Transverse colon (tissue), 4 donors: ENCODE data around the gene C10orf53.

ENCODE experiments used
- POLR2A ChIP-seq: fragments of 450-650 bp; IDR thresholded peaks from one replicate; pipeline ENCODE4 v1.6.1; 2016; ENCODE audit warnings: antibody characterized with exemption, mild to moderate bottlenecking, moderate library complexity
- POLR2AphosphoS5 ChIP-seq, 3 donors: sonication (generic); formaldehyde crosslinking; IDR thresholded peaks; one replicate each; pipeline ENCODE4 v1.6.1; 2016; ENCODE audit warnings: antibody characterized with exemption in 3 of 3
- TF ChIP-seq, protein P1 (sequence below), 5 experiments: fragments of 200-600 bp in 3 of 5; fragments of 450-650 bp in 2 of 5; sonication (generic) in 3 of 5; IDR thresholded peaks; 1 replicate in 2 of 5; 2 replicates in 3 of 5; pipeline ENCODE4 v1.5.1; 2016 to 2017; ENCODE audit warnings: antibody characterized with exemption in 5 of 5, inconsistent platforms in 3 of 5, mild to moderate bottlenecking in 2 of 5, moderate library complexity in 1 of 5

DNA sequence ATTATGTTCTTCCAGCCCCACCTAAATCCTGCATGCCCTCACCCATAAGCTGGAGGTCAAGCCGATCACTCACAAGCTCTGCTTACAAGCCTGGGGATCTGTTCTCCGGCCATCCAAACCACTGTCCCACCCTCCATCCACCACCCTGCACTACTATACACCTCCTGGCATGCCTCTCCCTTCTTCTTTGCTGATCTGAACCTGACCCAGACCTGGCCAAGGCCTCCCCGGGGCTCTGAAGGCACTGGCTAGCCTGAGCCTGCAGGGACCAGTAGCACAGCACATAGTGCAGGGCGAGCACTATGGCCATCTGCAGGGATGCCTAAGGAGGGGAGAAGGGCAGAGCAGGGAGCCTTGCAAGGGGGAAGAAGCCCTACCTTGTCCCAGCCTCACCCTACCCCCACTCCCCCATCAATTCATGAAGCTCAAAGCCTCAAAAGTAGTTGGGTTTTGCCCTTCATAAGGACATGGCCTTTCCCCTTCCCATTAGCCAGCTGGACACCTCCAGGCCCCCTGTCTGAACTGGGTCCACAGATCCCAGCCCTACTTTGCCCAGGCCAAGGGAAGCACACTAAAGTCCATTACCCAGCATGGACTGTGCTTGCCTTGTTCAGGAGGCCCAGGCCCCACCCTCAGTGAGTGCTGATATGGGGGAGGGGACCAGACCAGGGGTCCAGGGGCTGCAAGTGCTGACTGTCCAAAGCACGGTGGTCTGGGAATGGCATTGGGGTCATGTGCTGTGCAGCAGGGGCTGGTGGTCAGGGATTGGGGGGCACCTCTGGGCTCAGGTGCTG is 36.0 kb upstream of the C10orf53 start:
- TF ChIP-seq POLR2A (no peak), POLR2AphosphoS5 (IDR thresholded peaks at IDR 0.05) (no peak)
- TF ChIP-seq, protein P1, sequence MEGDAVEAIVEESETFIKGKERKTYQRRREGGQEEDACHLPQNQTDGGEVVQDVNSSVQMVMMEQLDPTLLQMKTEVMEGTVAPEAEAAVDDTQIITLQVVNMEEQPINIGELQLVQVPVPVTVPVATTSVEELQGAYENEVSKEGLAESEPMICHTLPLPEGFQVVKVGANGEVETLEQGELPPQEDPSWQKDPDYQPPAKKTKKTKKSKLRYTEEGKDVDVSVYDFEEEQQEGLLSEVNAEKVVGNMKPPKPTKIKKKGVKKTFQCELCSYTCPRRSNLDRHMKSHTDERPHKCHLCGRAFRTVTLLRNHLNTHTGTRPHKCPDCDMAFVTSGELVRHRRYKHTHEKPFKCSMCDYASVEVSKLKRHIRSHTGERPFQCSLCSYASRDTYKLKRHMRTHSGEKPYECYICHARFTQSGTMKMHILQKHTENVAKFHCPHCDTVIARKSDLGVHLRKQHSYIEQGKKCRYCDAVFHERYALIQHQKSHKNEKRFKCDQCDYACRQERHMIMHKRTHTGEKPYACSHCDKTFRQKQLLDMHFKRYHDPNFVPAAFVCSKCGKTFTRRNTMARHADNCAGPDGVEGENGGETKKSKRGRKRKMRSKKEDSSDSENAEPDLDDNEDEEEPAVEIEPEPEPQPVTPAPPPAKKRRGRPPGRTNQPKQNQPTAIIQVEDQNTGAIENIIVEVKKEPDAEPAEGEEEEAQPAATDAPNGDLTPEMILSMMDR (IDR thresholded peaks at IDR 0.05), result no peak
